Activated naive CD8-positive, alpha-beta T cell treated with anti-CD3 and anti-CD28 coated beads, Interleukin-2, amount 10 ng/mL, durations not matched to agents 7 days and 5 days (primary cell): ENCODE measurements around the gene SLC6A8. TPM values are rescaled to one million over a fixed set of nuclear protein-coding genes. Genes with fewer than 3 reads are reported as not detected.

ENCODE experiments used
- ATAC-seq: fragments of 150-1000 bp; cut with Tn5 transposase; one replicate; pipeline ENCODE4 v1.10.0; 2021; ENCODE audit warnings: low read depth, moderate library complexity
- POLR2A ChIA-PET: fragments of 350-600 bp; sonication (Branson Sonifier 250); formaldehyde crosslinking; loops from one replicate; lab custom pipeline; 2021; ENCODE audit warnings: antibody characterized with exemption; lab: Charles Lee
- DNase-seq: peaks from one replicate; pipeline ENCODE4 v3.0.0; 2021
- H3K27ac Mint-ChIP-seq: one replicate; pipeline ENCODE4 v1.8.0; 2022; ENCODE audit warnings: mild to moderate bottlenecking, mixed read lengths
- H3K27me3 Mint-ChIP-seq: one replicate; pipeline ENCODE4 v1.8.0; 2022; ENCODE audit warnings: mild to moderate bottlenecking, moderate library complexity, mixed read lengths
- H3K36me3 Mint-ChIP-seq: one replicate; pipeline ENCODE4 v1.8.0; 2021; ENCODE audit warnings: mild to moderate bottlenecking, mixed read lengths
- H3K4me1 Mint-ChIP-seq: one replicate; pipeline ENCODE4 v1.8.0; 2021; ENCODE audit warnings: mixed read lengths
- H3K4me3 Mint-ChIP-seq: one replicate; pipeline ENCODE4 v1.8.0; 2022; ENCODE audit warnings: mild to moderate bottlenecking, moderate library complexity, mixed read lengths
- H3K9me3 Mint-ChIP-seq: one replicate; pipeline ENCODE4 v1.8.0; 2021; ENCODE audit warnings: mixed read lengths
- total RNA-seq, 2 experiments: library from RNA; stranded (reverse); gene quantifications; one replicate each; pipeline ENCODE4 v1.2.3, GENCODE V29; 2021

The SLC6A8 gene
- total RNA-seq, 2 experiments from 2014 or later: 1.7 to 1.9 TPM

DNA sequence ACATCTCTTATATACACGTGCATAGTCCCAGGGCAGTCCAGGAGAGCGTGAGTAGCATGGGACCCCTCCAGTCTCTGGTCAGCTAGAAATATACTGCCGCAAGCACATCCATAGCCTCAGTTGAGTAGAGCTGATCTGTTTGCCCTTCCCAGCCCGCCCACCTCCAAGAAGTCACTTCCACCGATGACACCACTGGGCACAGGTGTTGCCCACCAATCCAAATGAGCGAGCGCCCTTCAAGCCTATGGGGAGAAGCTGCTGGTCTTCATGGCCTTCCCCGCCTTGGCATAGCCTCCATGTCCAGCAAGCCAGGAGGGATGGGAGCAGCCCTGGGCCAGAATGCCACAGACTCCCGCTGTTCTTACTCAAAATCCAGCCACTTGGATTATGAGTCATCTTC, 30.6 kb upstream of the SLC6A8 start:
- peaks cover 17% of the 10 kb centered on the region for H3K27me3 Mint-ChIP-seq
- H3K4me3 Mint-ChIP-seq: no peak overlapping the region
- H3K9me3 Mint-ChIP-seq: no peaks in the 10 kb centered on the region
- no peak overlapping the region for H3K27ac Mint-ChIP-seq
- POLR2A ChIA-PET: no interaction called here
- ATAC-seq: no peak
- no peaks in the 10 kb centered on the region for H3K36me3 Mint-ChIP-seq
- no peaks in the 10 kb centered on the region for H3K4me1 Mint-ChIP-seq
- no peak for DNase-seq

DNA sequence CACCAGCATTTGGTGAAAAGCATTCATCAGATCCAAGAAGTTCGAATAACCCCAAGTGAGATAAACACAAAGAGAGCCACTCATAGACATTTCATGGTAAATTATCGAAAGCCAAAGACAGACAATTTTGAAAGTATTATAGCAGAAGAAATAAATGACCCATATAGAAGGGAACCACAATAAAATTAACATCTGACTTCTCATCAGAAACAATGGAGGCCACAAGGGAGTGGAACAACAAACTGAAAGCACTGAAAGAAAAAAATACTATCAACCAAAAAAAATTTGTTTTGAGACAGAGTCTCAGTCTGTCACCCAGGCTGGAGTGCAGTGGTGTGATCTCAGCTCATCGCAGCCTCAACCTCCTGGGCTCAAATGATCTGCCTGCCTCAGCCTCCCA, 28.5 kb upstream of the SLC6A8 start:
- DNase-seq (no peak), ATAC-seq (no peak)
- POLR2A ChIA-PET: no interaction called here
- no peaks in the 10 kb centered on the region for H3K4me1 Mint-ChIP-seq
- no peak overlapping the region for H3K27ac Mint-ChIP-seq
- H3K27me3 Mint-ChIP-seq: peaks cover 27% of the 10 kb centered on the region
- H3K36me3 Mint-ChIP-seq: no peaks in the 10 kb centered on the region
- no peaks in the 10 kb centered on the region for H3K9me3 Mint-ChIP-seq
- no peak overlapping the region for H3K4me3 Mint-ChIP-seq

DNA sequence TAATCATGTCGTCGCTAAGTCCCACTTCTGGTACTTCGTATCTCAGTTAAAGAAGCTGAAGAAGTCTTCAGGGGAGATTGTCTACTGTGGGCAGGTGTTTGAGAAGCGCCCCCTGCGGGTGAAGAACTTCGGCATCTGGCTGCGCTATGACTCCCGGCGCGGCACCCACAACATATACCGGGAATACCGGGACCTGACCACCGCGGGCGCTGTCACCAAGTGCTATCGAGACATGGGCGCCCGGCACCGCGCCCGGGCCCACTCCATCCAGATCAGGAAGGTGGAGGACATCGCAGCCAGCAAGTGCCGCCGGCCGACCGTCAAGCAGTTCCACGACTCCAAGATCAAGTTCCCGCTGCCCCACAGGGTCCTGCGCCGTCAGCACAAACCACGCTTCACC, 25.5 kb upstream of the SLC6A8 start:
- peaks cover 45% of the 10 kb centered on the region for H3K27me3 Mint-ChIP-seq
- H3K9me3 Mint-ChIP-seq: no peaks in the 10 kb centered on the region
- ATAC-seq: no peak
- no peaks in the 10 kb centered on the region for H3K4me1 Mint-ChIP-seq
- peak overlapping the region; percentile 48 for H3K4me3 Mint-ChIP-seq
- POLR2A ChIA-PET: interaction anchor here (1.1 kb wide), 1 partner anchor 720 kb away, joined by 4 read pairs; no protein-coding TSS in a partner anchor
- no peaks in the 10 kb centered on the region for H3K36me3 Mint-ChIP-seq
- DNase-seq: peak; percentile 56
- H3K27ac Mint-ChIP-seq: no peak overlapping the region

DNA sequence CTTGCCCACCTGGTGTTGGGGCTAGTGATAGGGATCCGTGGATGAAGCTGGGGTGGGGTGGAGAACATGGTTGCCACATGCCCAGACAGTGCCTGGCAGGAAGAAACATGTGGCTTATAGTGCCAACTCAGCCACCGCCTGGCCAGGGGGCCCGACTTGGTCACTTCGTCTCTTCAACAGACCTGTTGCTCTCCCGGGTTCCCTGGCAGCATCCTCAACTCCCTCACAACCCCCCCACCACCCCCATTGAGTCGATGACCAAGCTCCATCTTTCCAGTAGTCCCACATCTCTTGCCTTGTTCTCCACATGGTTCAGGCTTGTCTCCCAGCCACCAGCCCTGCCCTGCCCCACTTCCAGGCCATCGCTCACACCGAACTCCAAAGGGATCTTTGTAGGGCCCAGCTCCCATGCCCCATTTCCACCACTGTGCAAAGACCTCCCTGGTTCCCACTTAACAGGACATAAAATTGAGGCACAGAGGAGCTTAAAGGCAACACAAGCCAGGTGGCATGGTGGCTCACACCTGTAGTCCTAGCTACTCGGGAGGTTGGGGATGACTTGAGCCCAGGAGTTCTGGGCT, 21.9 kb upstream of the SLC6A8 start:
- no peaks in the 10 kb centered on the region for H3K36me3 Mint-ChIP-seq
- H3K9me3 Mint-ChIP-seq: no peaks in the 10 kb centered on the region
- ATAC-seq (no peak), DNase-seq (no peak)
- peaks cover 4% of the 10 kb centered on the region for H3K4me1 Mint-ChIP-seq
- H3K27ac Mint-ChIP-seq: no peak overlapping the region
- POLR2A ChIA-PET: no interaction called here
- H3K4me3 Mint-ChIP-seq: no peak overlapping the region
- peaks cover 40% of the 10 kb centered on the region for H3K27me3 Mint-ChIP-seq

DNA sequence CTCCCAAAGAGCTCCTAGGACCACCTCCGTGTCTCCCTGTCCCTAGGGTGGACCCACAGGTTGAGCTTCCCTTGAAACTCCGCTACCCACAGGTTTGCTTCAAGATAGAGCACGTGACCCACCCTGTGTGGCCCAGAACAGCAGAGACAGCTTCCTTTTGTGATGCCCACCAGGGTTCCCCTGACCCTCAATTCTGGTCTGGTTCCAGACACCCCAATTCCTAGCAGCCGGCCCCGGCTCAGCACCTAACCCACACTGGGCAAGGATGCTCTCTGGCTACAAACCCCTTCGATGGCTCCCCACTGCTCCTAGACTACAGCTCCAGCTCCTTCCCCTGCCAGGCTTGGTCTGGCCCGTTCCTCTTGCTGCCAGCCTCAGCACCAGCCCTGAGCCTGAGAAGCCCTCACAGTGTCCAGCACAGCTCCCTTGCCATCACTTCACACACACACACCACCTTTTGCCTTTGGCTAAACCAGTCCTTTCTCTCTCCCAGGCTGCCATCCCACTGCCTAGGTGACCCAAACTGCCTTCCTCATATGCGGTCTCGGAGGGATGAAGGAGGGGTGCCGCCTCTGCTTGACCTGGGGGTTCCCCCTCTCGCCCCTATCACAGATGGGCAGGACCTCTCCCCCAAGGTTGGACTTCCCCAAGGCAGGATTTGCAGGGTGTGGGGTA, 20.3 kb upstream of the SLC6A8 start:
- Mint-ChIP-seq H3K27ac (no peak overlapping the region), H3K27me3 (peaks cover 29% of the 10 kb centered on the region), H3K4me1 (peaks cover 4% of the 10 kb centered on the region), H3K4me3 (peak overlapping the region; percentile 74), H3K9me3 (no peaks in the 10 kb centered on the region), H3K36me3 (no peaks in the 10 kb centered on the region)
- POLR2A ChIA-PET: no interaction called here
- DNase-seq (no peak), ATAC-seq (peak; percentile 10)

DNA sequence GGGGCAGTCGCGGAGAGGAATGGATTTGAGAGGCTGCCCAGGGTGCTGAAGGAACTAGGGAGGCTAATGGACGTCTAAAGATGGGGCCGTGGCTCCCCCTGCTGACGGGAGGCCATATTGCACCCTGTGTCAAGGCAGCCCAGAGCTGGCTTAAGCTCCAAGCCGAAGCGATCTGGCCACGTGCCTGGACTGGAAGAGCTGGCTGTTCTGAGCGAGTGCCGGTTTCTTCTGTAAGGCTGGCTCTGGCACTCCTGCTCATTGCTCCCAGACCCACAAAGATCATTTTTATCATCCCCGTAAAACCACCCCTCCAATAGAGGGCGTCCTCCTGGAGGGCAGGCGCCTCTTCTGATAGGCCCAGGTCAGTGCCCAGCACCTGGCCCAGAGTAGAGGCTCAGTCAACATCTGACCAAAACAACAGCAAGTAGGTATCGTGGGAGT, 19.8 kb upstream of the SLC6A8 start:
- H3K27ac Mint-ChIP-seq: no peak overlapping the region
- H3K9me3 Mint-ChIP-seq: no peaks in the 10 kb centered on the region
- H3K27me3 Mint-ChIP-seq: peaks cover 27% of the 10 kb centered on the region
- ATAC-seq (peak; percentile 82), DNase-seq (peak; percentile 81)
- H3K4me3 Mint-ChIP-seq: peak overlapping the region; percentile 74
- POLR2A ChIA-PET: no interaction called here
- H3K36me3 Mint-ChIP-seq: no peaks in the 10 kb centered on the region
- peaks cover 4% of the 10 kb centered on the region for H3K4me1 Mint-ChIP-seq

DNA sequence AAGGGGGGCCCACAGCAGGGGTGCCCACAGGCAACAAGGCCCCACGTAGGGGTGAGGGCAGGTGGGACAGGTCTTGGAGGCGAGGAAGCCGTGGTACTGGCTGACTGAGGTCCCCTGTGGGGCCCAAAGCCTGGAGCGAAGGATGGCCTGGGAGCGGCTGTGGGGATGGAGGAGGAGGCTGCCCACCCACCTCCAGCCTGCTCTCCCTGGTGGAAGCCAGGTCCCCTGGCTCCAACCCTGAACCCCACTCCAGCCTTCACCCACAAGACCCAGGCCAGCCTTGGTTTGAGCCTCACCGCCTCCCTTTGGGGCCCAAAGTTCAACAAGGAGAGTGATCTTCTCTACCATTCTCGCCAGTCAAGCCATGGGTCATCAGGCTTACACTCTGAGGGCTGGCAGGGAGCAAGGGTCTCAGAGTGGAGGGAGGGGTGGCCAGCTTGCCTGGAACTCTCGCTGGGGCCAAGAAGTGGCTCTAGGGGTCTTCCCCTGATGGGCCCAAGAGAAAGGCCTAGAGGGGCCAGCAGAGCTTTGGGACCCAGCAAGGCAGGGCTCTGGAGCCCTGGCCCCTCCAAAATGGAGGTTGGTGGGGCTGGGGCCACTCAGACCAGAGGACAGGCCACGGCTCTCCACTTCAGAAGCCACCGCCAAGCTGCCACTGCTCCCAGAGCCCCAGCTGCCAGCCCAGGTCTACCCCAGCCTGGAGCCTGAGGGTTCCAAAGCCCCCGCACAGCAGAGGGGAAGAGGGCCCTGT, 19.1 kb upstream of the SLC6A8 start:
- Mint-ChIP-seq H3K9me3 (no peaks in the 10 kb centered on the region), H3K27me3 (peaks cover 29% of the 10 kb centered on the region), H3K4me3 (no peak overlapping the region), H3K27ac (no peak overlapping the region), H3K36me3 (no peaks in the 10 kb centered on the region), H3K4me1 (peaks cover 4% of the 10 kb centered on the region)
- POLR2A ChIA-PET: no interaction called here
- peak; percentile 8 for ATAC-seq
- DNase-seq: no peak

DNA sequence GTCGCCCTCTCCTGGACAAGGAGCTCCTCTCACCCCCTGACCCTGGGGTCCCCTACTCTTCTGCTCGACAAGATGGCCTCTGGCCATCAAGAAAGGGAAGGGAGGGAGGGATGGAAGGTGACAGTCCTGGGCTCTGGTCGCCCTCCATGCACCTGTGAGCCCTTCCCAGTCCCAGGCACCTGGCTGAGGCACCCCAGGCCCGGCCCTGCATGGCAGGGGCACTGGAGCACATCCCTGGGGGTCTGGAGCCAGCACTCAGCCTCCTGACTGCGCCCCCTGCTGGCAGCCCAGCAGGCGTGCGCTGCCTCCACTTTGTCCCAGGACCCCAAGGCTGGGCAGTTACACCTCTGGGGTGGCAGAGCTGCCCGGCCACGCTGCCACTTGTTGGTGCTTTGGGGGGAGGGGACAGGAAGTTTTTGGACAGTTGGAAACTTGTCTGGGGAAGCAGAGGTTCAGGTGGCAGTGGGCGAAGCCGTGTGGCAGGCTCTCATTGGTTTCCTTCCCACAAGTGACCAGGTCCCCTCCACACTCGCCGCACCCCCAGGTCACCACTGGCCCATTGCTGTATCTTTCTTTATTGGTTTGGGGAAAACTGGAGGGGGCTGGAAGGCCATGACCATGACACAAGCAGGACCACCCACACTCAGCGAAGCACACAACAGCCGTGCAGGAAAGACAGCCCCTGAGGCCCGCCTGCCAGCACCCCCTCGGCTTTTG, 18.4 kb upstream of the SLC6A8 start:
- Mint-ChIP-seq H3K36me3 (no peaks in the 10 kb centered on the region), H3K27ac (no peak overlapping the region), H3K4me1 (peaks cover 6% of the 10 kb centered on the region), H3K27me3 (peaks cover 30% of the 10 kb centered on the region), H3K9me3 (no peaks in the 10 kb centered on the region), H3K4me3 (no peak overlapping the region)
- ATAC-seq: peak; percentile 49
- DNase-seq: peak; percentile 67
- POLR2A ChIA-PET: no interaction called here

DNA sequence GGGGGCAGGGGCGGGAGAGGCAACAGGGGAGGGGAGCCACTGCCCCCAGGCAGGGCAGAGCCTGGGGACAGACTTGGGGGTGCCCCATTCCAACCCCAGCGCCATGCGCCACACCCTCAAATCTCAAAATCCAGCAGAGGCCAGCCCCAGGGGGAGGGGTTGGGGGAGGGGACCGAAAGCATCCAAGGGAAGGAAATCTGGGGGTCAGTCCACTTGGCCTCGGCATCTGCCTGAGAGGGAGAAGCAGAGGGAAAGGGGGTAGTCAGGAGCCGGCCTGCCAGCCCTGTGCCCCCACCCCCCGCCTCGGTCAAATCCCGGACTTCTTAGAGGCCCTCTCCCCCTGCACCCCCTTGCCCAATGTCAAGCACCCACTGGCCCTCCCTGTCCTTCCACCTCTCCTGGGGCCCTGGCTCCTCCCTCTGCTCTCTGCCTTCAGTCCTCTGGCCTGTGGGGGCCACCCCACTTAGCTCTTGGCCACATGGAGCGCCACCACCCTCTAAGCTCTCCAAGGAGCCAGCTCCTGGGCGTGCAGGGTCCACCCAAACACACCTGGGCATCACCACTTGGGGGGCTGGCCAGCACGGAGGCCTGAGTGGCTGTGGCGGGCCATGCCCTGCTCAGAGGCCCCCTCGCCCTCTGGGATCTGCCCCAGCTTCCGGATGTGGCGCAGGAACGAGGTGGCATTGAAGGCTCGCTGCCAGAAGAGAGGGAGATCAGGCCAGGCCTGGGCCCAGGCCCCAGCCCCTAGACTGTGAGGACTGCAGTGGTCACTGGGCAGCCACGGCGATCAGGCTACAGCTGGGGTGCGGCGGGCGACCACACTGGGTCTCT, 17.6 kb upstream of the SLC6A8 start:
- Mint-ChIP-seq H3K4me3 (no peak overlapping the region), H3K4me1 (peaks cover 6% of the 10 kb centered on the region), H3K27ac (no peak overlapping the region), H3K27me3 (peaks cover 31% of the 10 kb centered on the region), H3K9me3 (no peaks in the 10 kb centered on the region), H3K36me3 (no peaks in the 10 kb centered on the region)
- POLR2A ChIA-PET: no interaction called here
- DNase-seq (no peak), ATAC-seq (no peak)

DNA sequence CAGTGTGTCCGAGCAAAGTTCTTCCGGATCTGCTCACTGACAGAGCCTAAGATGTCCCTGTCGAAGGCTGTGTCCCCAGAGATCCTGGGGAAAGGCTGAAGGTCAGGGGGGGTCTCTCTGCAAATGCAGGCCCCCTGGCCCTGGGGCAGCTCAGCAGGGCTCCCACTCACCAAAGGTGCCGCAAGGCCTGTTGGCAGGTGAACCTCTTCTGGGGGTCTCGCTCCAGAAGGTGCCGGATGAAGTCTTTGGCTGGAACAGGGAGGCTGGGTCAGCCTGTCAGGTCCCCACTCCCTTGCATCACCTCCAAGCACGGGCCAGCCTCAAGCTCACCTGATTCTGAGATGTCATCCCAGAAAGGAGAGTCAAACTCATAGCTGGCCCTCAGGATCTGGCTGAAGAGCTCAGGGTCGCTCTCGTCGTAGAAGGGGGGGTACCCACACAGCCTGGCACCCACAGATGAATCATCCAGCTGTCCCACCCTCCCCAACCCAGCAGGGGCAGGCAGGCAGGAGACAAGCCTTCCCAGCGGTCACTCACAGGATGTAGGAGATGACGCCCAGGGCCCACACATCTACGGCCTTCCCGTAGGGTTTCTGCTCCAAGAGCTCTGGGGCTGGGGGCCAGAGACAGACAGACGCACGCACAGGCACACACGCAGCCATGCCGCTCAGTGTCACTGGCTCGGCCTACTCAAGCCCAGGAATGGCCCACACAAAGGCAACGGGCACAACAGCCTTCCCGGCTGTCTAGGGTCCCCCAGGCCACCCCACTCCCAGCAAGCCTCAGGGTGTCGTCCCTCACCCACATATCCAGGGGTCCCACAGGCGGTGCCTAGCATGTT, 16.8 kb upstream of the SLC6A8 start:
- no peak for ATAC-seq
- no peak for DNase-seq
- POLR2A ChIA-PET: no interaction called here
- Mint-ChIP-seq H3K36me3 (no peaks in the 10 kb centered on the region), H3K27ac (no peak overlapping the region), H3K9me3 (no peaks in the 10 kb centered on the region), H3K4me1 (peaks cover 6% of the 10 kb centered on the region), H3K27me3 (peaks cover 30% of the 10 kb centered on the region), H3K4me3 (no peak overlapping the region)

DNA sequence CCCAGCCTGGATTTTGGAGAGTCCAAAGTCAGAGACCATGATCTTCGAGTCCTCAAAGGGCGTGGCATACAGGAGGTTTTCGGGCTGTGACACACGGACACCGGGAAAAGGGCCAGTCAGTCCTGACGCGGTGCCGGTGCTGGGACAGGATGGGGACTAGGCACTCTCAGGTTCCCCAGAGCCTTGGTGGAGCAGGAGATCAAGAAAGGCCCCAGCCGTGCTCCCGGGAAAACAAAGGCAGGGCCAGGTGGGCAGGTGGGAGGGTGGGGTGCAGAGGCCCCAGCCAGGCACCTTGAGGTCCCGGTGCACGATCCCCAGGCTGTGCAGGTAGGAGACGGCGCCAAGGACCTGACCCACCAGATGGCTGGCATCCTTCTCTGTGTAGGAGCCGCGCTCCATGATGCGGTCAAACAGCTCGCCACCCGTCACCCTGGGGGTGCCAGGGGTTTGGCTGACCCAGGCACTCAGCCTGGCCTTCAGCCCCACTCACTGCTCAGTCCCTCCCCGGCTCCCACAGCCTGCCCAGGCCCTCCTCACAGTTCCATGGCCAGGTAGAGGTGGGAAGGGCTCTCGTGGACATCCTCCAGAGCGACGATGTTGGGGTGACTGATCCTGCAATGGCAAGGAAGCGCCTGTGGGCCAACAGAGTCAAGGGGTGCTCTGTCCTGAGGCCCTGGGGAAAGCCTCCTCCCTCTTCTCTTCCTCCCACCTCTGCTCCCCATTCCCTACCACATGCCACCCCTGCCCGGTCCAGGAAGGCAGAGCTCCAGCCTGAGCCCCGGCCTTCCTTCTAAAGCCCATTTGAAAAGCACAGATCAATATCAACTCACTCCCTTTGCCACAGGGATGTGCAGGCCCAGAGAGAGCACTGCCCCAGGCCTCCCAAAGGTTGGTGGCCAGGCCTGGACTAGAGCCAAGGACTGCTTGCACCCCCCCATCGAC, 15.9 kb upstream of the SLC6A8 start:
- Mint-ChIP-seq H3K4me3 (no peak overlapping the region), H3K9me3 (no peaks in the 10 kb centered on the region), H3K36me3 (no peaks in the 10 kb centered on the region), H3K4me1 (peaks cover 6% of the 10 kb centered on the region), H3K27ac (no peak overlapping the region), H3K27me3 (peaks cover 29% of the 10 kb centered on the region)
- ATAC-seq (no peak), DNase-seq (no peak)
- POLR2A ChIA-PET: no interaction called here
